ENCODE data around the gene CYP2A13.
"Not testable (repeated sequence)": the region's sequence is repeated elsewhere in the genome, so short reads cannot be mapped to it uniquely, and the experiment has no call there.

DNA sequence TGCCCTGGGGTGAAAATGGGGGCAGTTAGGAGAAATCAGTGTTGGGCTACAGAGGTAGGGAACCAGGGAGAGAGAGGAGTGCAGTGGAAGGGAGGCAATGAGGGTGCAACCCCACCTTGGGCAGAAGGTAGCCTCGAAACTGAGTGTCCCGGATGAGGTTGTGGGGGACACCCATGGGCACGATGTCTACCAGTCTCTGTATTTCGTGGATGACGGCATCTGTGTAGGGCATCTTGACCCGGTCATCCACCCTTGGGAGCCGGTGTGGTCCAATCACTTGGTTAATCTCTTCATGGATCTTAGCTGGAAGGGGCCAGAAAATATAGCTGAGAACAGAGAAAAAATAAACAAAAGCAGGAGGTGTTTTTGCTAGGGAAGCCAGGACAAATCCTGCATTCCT, 36.1 kb upstream of the CYP2A13 start:
- TF ChIP-seq, protein P1, sequence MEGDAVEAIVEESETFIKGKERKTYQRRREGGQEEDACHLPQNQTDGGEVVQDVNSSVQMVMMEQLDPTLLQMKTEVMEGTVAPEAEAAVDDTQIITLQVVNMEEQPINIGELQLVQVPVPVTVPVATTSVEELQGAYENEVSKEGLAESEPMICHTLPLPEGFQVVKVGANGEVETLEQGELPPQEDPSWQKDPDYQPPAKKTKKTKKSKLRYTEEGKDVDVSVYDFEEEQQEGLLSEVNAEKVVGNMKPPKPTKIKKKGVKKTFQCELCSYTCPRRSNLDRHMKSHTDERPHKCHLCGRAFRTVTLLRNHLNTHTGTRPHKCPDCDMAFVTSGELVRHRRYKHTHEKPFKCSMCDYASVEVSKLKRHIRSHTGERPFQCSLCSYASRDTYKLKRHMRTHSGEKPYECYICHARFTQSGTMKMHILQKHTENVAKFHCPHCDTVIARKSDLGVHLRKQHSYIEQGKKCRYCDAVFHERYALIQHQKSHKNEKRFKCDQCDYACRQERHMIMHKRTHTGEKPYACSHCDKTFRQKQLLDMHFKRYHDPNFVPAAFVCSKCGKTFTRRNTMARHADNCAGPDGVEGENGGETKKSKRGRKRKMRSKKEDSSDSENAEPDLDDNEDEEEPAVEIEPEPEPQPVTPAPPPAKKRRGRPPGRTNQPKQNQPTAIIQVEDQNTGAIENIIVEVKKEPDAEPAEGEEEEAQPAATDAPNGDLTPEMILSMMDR (conservative IDR thresholded peaks at IDR 0.05; ENCODE audit: low read depth in 2 of 2) = not testable (repeated sequence)
- not testable (repeated sequence) for TF ChIP-seq POLR2AphosphoS5 (IDR thresholded peaks at IDR 0.05; ENCODE audit: low read depth); EZH2phosphoT487 (IDR thresholded peaks at IDR 0.05; ENCODE audit: unreplicated experiment); CREB1 (CRISPR knock-in tag; IDR thresholded peaks at IDR 0.05; ENCODE audit: low read depth); EZH2 (IDR thresholded peaks at IDR 0.05; ENCODE audit: low read depth, unreplicated experiment)
- TF ChIP-seq, protein P2, sequence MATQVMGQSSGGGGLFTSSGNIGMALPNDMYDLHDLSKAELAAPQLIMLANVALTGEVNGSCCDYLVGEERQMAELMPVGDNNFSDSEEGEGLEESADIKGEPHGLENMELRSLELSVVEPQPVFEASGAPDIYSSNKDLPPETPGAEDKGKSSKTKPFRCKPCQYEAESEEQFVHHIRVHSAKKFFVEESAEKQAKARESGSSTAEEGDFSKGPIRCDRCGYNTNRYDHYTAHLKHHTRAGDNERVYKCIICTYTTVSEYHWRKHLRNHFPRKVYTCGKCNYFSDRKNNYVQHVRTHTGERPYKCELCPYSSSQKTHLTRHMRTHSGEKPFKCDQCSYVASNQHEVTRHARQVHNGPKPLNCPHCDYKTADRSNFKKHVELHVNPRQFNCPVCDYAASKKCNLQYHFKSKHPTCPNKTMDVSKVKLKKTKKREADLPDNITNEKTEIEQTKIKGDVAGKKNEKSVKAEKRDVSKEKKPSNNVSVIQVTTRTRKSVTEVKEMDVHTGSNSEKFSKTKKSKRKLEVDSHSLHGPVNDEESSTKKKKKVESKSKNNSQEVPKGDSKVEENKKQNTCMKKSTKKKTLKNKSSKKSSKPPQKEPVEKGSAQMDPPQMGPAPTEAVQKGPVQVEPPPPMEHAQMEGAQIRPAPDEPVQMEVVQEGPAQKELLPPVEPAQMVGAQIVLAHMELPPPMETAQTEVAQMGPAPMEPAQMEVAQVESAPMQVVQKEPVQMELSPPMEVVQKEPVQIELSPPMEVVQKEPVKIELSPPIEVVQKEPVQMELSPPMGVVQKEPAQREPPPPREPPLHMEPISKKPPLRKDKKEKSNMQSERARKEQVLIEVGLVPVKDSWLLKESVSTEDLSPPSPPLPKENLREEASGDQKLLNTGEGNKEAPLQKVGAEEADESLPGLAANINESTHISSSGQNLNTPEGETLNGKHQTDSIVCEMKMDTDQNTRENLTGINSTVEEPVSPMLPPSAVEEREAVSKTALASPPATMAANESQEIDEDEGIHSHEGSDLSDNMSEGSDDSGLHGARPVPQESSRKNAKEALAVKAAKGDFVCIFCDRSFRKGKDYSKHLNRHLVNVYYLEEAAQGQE (IDR thresholded peaks at IDR 0.05; ENCODE audit: unreplicated experiment) = not testable (repeated sequence)

All from GM23338 (cell line).